Panc1 (cell line): ENCODE data around the gene TESK2. TPM values are rescaled to one million over a fixed set of nuclear protein-coding genes. Genes with fewer than 3 reads are reported as not detected.
"Not testable (repeated sequence)": the region's sequence is repeated elsewhere in the genome, so short reads cannot be mapped to it uniquely, and the experiment has no call there.

Experiments used
- ATAC-seq: fragments of 200-7000 bp; cut with Tn5 transposase; 2 replicates; pipeline ENCODE4 v1.9.1; 2020; ENCODE audit warnings: mild to moderate bottlenecking, moderate library complexity
- BruUV-seq: library from RNA; stranded (reverse); fragments of 400-500 nt; replicated peaks from 2 replicates; lab custom pipeline; 2021; lab: Mats Ljungman, UMichigan
- CTCF ChIA-PET: fragments of 300-600 bp; sonication (Branson Sonifier 250); formaldehyde crosslinking; loops from one replicate; lab custom pipeline; 2022; ENCODE audit warnings: antibody characterized with exemption; lab: Charles Lee
- POLR2A ChIA-PET: fragments of 300-600 bp; sonication (Branson Sonifier 250); formaldehyde crosslinking; loops from one replicate; lab custom pipeline; 2022; ENCODE audit warnings: antibody characterized with exemption; lab: Charles Lee
- DNase-seq: peaks from one replicate; pipeline ENCODE4 v3.0.0-alpha.2; 2010; ENCODE audit warnings: low read depth, low spot score
- H3K27ac ChIP-seq: 2 replicates; pipeline ENCODE4 v1.5.1; 2011; ENCODE audit warnings: mild to moderate bottlenecking, low read length, inconsistent platforms
- H3K27me3 ChIP-seq: fragments of 200-500 bp; sonication (Bioruptor generic); 2 replicates; pipeline ENCODE4 v1.6.0; 2014; ENCODE audit warnings: low read length, inconsistent platforms; ENCODE audit not compliant: control insufficient read depth, insufficient read depth
- H3K36me3 ChIP-seq: fragments of 200-500 bp; sonication (Bioruptor generic); 2 replicates; pipeline ENCODE4 v1.5.1; 2014; ENCODE audit warnings: inconsistent platforms, mild to moderate bottlenecking, low read length, moderate library complexity; ENCODE audit not compliant: control insufficient read depth, insufficient read depth
- H3K4me1 ChIP-seq: 2 replicates; pipeline ENCODE4 v1.5.1; 2011; ENCODE audit warnings: inconsistent platforms, mild to moderate bottlenecking, low read length, moderate library complexity; ENCODE audit not compliant: control insufficient read depth, insufficient read depth
- H3K4me3 ChIP-seq, 2 experiments: 2 replicates each; pipeline ENCODE4 v1.5.1; 2011 to 2012; ENCODE audit warnings: low read depth in 2 of 2, low read length in 2 of 2, mild to moderate bottlenecking in 2 of 2, inconsistent platforms in 1 of 2, moderate library complexity in 1 of 2
- H3K9me3 ChIP-seq: fragments of 200-500 bp; sonication (Bioruptor generic); 2 replicates; pipeline ENCODE4 v1.5.1; 2014; ENCODE audit warnings: low read depth, mild to moderate bottlenecking, inconsistent platforms, low read length, moderate library complexity; ENCODE audit not compliant: control insufficient read depth, insufficient read depth
- POLR2AphosphoS5 ChIP-seq: IDR thresholded peaks from 2 replicates; pipeline ENCODE4 v1.6.1; 2012; ENCODE audit warnings: mild to moderate bottlenecking, low read depth, low read length, moderate library complexity
- SIN3A ChIP-seq: IDR thresholded peaks from 2 replicates; pipeline ENCODE4 v1.6.1; 2012; ENCODE audit warnings: low read depth, mild to moderate bottlenecking, low read length, moderate library complexity, borderline replicate concordance; ENCODE audit not compliant: insufficient read depth
- TCF7L2 ChIP-seq: IDR thresholded peaks from 2 replicates; pipeline ENCODE4 v1.6.1; 2011; ENCODE audit warnings: mild to moderate bottlenecking, low read depth, low read length, inconsistent platforms
- in situ Hi-C: cut with HindIII; loops from 2 replicates; pipeline ENCODE4 v1.10.0; 2016; ENCODE audit warnings: low sequenced_read_pairs, low pct_unique_long_range_greater_than_20kb
- intact Hi-C: fragments of 100-400 bp; cut with micrococcal nuclease; formaldehyde crosslinking; loops from one replicate; pipeline ENCODE4 v1.10.0; 2022; ENCODE audit not compliant: unreplicated experiment
- total RNA-seq: library from RNA; stranded (reverse); gene quantifications from one replicate; pipeline ENCODE4 v1.2.1, GENCODE V29; 2021; ENCODE audit not compliant: unreplicated experiment
- TF ChIP-seq, protein P1 (sequence below), 2 experiments: IDR thresholded peaks; 2 replicates each; pipeline ENCODE4 v1.6.1; 2011 to 2012; ENCODE audit warnings: low read depth in 2 of 2, control low read depth in 1 of 2, low read length in 1 of 2, mild to moderate bottlenecking in 1 of 2, moderate library complexity in 1 of 2; ENCODE audit not compliant: insufficient read depth in 1 of 2
- TF ChIP-seq, protein P2 (sequence below): fragments of 450-650 bp; IDR thresholded peaks from 2 replicates; pipeline ENCODE4 v1.5.1; 2017; ENCODE audit warnings: mild to moderate bottlenecking

TESK2 gene
- total RNA-seq, 1 experiment from 2014 or later = 3.3 TPM

DNA sequence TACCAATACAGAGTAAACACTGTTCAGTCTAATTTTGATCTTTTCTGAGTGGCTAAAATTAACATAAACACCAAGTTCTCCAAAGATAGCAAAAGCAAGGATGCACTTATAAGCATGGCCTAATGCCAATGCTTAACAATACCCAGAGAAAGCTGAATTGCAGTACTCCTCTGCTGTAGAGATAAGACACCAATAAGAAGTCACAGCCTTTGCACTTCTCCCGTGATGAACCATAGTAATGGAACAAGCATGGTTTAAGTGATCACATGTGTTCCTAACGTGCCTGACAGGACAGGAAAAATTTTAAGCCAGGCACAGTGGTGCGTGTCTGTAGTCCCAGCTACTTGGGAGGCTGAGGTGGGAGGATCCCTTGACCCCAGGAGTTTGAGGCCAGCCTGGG, 25.1 kb upstream of the TESK2 start:
- no peak for ATAC-seq
- Histone ChIP-seq H3K4me1 (peaks cover 7% of the 10 kb centered on the region), H3K27me3 (no peaks in the 10 kb centered on the region), H3K4me3 (no peak overlapping the region), H3K36me3 (peaks cover 46% of the 10 kb centered on the region), H3K27ac (no peak overlapping the region), H3K9me3 (no peaks in the 10 kb centered on the region)
- CTCF ChIA-PET = no interaction called here
- no TSS peak for BruUV-seq
- in situ Hi-C loops = no loop called here
- no peak for DNase-seq
- POLR2A ChIA-PET = no interaction called here
- TF ChIP-seq POLR2AphosphoS5 (no peak), TCF7L2 (no peak), SIN3A (no peak)
- TF ChIP-seq, protein P1, sequence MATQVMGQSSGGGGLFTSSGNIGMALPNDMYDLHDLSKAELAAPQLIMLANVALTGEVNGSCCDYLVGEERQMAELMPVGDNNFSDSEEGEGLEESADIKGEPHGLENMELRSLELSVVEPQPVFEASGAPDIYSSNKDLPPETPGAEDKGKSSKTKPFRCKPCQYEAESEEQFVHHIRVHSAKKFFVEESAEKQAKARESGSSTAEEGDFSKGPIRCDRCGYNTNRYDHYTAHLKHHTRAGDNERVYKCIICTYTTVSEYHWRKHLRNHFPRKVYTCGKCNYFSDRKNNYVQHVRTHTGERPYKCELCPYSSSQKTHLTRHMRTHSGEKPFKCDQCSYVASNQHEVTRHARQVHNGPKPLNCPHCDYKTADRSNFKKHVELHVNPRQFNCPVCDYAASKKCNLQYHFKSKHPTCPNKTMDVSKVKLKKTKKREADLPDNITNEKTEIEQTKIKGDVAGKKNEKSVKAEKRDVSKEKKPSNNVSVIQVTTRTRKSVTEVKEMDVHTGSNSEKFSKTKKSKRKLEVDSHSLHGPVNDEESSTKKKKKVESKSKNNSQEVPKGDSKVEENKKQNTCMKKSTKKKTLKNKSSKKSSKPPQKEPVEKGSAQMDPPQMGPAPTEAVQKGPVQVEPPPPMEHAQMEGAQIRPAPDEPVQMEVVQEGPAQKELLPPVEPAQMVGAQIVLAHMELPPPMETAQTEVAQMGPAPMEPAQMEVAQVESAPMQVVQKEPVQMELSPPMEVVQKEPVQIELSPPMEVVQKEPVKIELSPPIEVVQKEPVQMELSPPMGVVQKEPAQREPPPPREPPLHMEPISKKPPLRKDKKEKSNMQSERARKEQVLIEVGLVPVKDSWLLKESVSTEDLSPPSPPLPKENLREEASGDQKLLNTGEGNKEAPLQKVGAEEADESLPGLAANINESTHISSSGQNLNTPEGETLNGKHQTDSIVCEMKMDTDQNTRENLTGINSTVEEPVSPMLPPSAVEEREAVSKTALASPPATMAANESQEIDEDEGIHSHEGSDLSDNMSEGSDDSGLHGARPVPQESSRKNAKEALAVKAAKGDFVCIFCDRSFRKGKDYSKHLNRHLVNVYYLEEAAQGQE (IDR thresholded peaks at IDR 0.05; ENCODE audit: insufficient read depth in 1 of 2, low read depth in 2 of 2, low read length in 1 of 2) = no peak
- TF ChIP-seq, protein P2, sequence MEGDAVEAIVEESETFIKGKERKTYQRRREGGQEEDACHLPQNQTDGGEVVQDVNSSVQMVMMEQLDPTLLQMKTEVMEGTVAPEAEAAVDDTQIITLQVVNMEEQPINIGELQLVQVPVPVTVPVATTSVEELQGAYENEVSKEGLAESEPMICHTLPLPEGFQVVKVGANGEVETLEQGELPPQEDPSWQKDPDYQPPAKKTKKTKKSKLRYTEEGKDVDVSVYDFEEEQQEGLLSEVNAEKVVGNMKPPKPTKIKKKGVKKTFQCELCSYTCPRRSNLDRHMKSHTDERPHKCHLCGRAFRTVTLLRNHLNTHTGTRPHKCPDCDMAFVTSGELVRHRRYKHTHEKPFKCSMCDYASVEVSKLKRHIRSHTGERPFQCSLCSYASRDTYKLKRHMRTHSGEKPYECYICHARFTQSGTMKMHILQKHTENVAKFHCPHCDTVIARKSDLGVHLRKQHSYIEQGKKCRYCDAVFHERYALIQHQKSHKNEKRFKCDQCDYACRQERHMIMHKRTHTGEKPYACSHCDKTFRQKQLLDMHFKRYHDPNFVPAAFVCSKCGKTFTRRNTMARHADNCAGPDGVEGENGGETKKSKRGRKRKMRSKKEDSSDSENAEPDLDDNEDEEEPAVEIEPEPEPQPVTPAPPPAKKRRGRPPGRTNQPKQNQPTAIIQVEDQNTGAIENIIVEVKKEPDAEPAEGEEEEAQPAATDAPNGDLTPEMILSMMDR = no peak
- intact Hi-C loops = no loop called here

DNA sequence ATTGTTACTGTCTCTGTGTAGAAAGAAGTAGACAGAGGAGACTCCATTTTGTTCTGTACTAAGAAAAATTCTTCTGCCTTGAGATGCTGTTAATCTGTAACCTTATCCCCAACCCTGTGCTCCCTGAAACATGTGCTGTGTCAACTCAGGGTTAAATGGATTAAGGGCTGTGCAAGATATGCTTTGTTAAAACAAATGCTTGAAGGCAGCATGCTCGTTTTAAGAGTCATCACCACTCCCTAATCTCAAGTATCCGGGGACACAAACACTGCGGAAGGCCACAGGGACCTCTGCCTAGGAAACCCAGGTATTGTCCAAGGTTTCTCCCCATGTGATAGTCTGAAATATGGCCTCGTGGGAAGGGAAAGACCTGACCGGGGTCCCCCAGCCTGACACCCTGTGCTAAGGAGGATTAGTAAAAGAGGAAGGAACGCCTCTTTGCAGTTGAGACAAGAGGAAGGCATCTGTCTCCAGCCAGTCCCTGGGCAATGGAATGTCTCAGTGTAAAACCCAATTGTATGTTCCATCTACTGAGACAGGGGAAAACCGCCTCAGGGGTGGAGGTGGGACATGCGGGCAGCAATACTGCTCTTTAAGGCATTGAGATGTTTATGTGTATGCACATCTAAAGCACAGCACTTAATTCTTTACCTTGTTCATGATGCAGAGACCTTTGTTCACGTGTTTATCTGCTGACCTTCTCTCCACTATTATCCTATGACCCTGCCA, 22.7 kb upstream of the TESK2 start:
- H3K27ac ChIP-seq, in situ Hi-C loops, DNase-seq, ATAC-seq, H3K27me3 ChIP-seq, H3K9me3 ChIP-seq, H3K4me3 ChIP-seq, H3K4me1 ChIP-seq, POLR2A ChIA-PET, intact Hi-C loops: not testable (repeated sequence)
- peaks cover 53% of the 10 kb centered on the region for H3K36me3 ChIP-seq
- BruUV-seq = TSS peak; percentile 1
- CTCF ChIA-PET = interaction anchor here (0.8 kb wide), 1 partner anchor 56 kb away, joined by 5 read pairs; no protein-coding TSS in a partner anchor

DNA sequence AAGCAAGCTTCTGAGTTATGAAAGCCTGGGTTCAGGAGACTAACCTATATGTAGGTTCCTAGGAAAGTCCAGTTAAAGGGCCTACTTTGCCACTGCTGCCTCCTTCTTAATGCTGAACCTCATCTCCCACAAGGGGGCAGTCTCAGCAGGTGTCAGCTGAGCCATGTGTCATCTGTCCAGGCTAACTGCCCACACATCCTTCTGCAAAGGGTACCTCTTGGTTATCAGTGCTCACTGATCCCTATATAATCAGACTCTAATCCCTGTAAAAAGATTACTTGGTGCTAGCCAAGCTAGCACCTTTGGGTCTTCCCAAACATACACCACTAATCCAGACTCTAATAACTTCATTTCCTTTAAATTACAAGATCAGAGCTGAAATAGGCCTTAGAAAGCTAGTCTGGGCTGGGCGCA, 21.7 kb upstream of the TESK2 start:
- Histone ChIP-seq H3K27ac (no peak overlapping the region), H3K27me3 (no peaks in the 10 kb centered on the region), H3K9me3 (no peaks in the 10 kb centered on the region), H3K4me3 (no peak overlapping the region), H3K4me1 (no peaks in the 10 kb centered on the region; the same call in 1 of the 2 replicates), H3K36me3 (peaks cover 50% of the 10 kb centered on the region)
- TF ChIP-seq, protein P2 = peak; percentile 84
- TF ChIP-seq TCF7L2 (no peak), SIN3A (0 out of 2 replicates have a peak, but pooled peaks have one; percentile 29), POLR2AphosphoS5 (no peak)
- TF ChIP-seq, protein P1 (IDR thresholded peaks at IDR 0.05; ENCODE audit: insufficient read depth in 1 of 2, low read depth in 2 of 2, low read length in 1 of 2) = no peak
- POLR2A ChIA-PET = interaction anchor here (0.7 kb wide), 1 partner anchor 176 kb away, joined by 3 read pairs; no protein-coding TSS in a partner anchor
- ATAC-seq (peak; percentile 75), DNase-seq (peak; percentile 64)
- no TSS peak for BruUV-seq
- in situ Hi-C loops (no loop called here), intact Hi-C loops (loop anchor here (1.0 kb wide), 1 partner anchor 58 kb away; no protein-coding TSS in a partner anchor)
- CTCF ChIA-PET = interaction anchor here (0.6 to 0.9 kb wide), 7 partner anchors 36 to 331 kb away, joined by 3 to 16 read pairs (median 4); no protein-coding TSS in a partner anchor
